GM12872 (cell line): ENCODE results near the gene GPALPP1.

Experiments
- CTCF ChIP-seq: IDR thresholded peaks from 3 replicates; pipeline ENCODE4 v1.5.1; 2011; ENCODE audit warnings: low read depth, mild to moderate bottlenecking, low read length, moderate library complexity; ENCODE audit not compliant: insufficient read depth

Gene GPALPP1

GRCh38 chr13:45074721-45075120 lies 85.4 kb downstream of the GPALPP1 start:
- no peak for TF ChIP-seq CTCF

GRCh38 chr13:45078003-45078402 lies 88.7 kb downstream of the GPALPP1 start:
- no peak for TF ChIP-seq CTCF
